WTC11 (cell line): ENCODE data around the gene SLC6A8. TPM values are rescaled to one million over a fixed set of nuclear protein-coding genes. Genes with fewer than 3 reads are reported as not detected.
"Not testable (repeated sequence)": the region's sequence is repeated elsewhere in the genome, so short reads cannot be mapped to it uniquely, and the experiment has no call there.

ENCODE experiments used
- ATAC-seq: fragments of 200-7000 bp; cut with Tn5 transposase; 2 replicates; pipeline ENCODE4 v1.10.0; 2021; ENCODE audit warnings: mild to moderate bottlenecking, moderate library complexity
- CTCF ChIA-PET: fragments of 300-600 bp; sonication (Branson Sonifier 250); formaldehyde crosslinking; loops from one replicate; lab custom pipeline; 2021; ENCODE audit warnings: antibody characterized with exemption; lab: Charles Lee
- POLR2A ChIA-PET: fragments of 350-600 bp; sonication (Branson Sonifier 250); formaldehyde crosslinking; loops from one replicate; lab custom pipeline; 2021; ENCODE audit warnings: antibody characterized with exemption; lab: Charles Lee
- DNase-seq: peaks from one replicate; pipeline ENCODE4 v3.0.0; 2021; ENCODE audit warnings: low spot score
- H3K27ac Mint-ChIP-seq: 2 replicates; pipeline ENCODE4 v1.8.0; 2021; ENCODE audit warnings: mixed read lengths
- H3K27me3 Mint-ChIP-seq: 2 replicates; pipeline ENCODE4 v1.8.0; 2021; ENCODE audit warnings: low read depth, mild to moderate bottlenecking, moderate library complexity, mixed read lengths
- H3K36me3 Mint-ChIP-seq: 2 replicates; pipeline ENCODE4 v1.8.0; 2021; ENCODE audit warnings: mixed read lengths
- H3K4me1 Mint-ChIP-seq: 2 replicates; pipeline ENCODE4 v1.8.0; 2022; ENCODE audit warnings: mixed read lengths
- H3K4me3 Mint-ChIP-seq: 2 replicates; pipeline ENCODE4 v1.8.0; 2021; ENCODE audit warnings: mild to moderate bottlenecking, moderate library complexity, mixed read lengths
- H3K9me3 Mint-ChIP-seq: 2 replicates; pipeline ENCODE4 v1.8.0; 2021; ENCODE audit warnings: mixed read lengths
- AFF4 ChIP-seq: sonication (generic); formaldehyde crosslinking; IDR thresholded peaks from 2 replicates; pipeline ENCODE4 v1.8.1; 2023; ENCODE audit warnings: mild to moderate bottlenecking, missing genetic modification reagents, borderline replicate concordance
- CREB1 ChIP-seq: sonication (generic); formaldehyde crosslinking; IDR thresholded peaks from 2 replicates; pipeline ENCODE4 v1.8.0; 2023; ENCODE audit warnings: mild to moderate bottlenecking, missing genetic modification reagents
- JUN ChIP-seq: sonication (generic); formaldehyde crosslinking; IDR thresholded peaks from 2 replicates; pipeline ENCODE4 v1.8.0; 2023; ENCODE audit warnings: mild to moderate bottlenecking, missing genetic modification reagents
- MYBL2 ChIP-seq: sonication (generic); formaldehyde crosslinking; IDR thresholded peaks from 2 replicates; pipeline ENCODE4 v1.8.1; 2023; ENCODE audit warnings: mild to moderate bottlenecking, moderate library complexity, missing genetic modification reagents
- SP1 ChIP-seq: sonication (generic); formaldehyde crosslinking; conservative IDR thresholded peaks from 2 replicates; pipeline ENCODE4 v1.8.1; 2022; ENCODE audit warnings: missing genetic modification reagents
- TEAD4 ChIP-seq: sonication (generic); formaldehyde crosslinking; IDR thresholded peaks from 2 replicates; pipeline ENCODE4 v1.8.0; 2022; ENCODE audit warnings: mild to moderate bottlenecking, missing genetic modification reagents
- ZBTB21 ChIP-seq: sonication (generic); formaldehyde crosslinking; IDR thresholded peaks from 2 replicates; pipeline ENCODE4 v1.8.1; 2023; ENCODE audit warnings: mild to moderate bottlenecking, missing genetic modification reagents, borderline replicate concordance
- ZMAT4 ChIP-seq: fragments of 250-450 bp; sonication (Bioruptor Pico); IDR thresholded peaks from 2 replicates; pipeline ENCODE4 v1.9.0; 2021; ENCODE audit warnings: mild to moderate bottlenecking
- total RNA-seq: library from RNA; stranded (reverse); gene quantifications from 3 replicates; pipeline ENCODE4 v1.2.3, GENCODE V29; 2021
- TF ChIP-seq, protein P1 (sequence below): sonication (generic); formaldehyde crosslinking; IDR thresholded peaks from 2 replicates; pipeline ENCODE4 v1.8.0; 2023; ENCODE audit warnings: mild to moderate bottlenecking, missing genetic modification reagents
- TF ChIP-seq, protein P2 (sequence below): sonication (generic); formaldehyde crosslinking; IDR thresholded peaks from 2 replicates; pipeline ENCODE4 v1.8.1; 2023; ENCODE audit warnings: mild to moderate bottlenecking, missing genetic modification reagents, moderate library complexity
- TF ChIP-seq, protein P3 (sequence below): fragments of 250-450 bp; sonication (Bioruptor Pico); IDR thresholded peaks from 2 replicates; pipeline ENCODE4 v2.1.2; 2022; ENCODE audit warnings: mild to moderate bottlenecking, moderate library complexity

SLC6A8 gene
- total RNA-seq, 1 experiment from 2014 or later, result 112 TPM

DNA sequence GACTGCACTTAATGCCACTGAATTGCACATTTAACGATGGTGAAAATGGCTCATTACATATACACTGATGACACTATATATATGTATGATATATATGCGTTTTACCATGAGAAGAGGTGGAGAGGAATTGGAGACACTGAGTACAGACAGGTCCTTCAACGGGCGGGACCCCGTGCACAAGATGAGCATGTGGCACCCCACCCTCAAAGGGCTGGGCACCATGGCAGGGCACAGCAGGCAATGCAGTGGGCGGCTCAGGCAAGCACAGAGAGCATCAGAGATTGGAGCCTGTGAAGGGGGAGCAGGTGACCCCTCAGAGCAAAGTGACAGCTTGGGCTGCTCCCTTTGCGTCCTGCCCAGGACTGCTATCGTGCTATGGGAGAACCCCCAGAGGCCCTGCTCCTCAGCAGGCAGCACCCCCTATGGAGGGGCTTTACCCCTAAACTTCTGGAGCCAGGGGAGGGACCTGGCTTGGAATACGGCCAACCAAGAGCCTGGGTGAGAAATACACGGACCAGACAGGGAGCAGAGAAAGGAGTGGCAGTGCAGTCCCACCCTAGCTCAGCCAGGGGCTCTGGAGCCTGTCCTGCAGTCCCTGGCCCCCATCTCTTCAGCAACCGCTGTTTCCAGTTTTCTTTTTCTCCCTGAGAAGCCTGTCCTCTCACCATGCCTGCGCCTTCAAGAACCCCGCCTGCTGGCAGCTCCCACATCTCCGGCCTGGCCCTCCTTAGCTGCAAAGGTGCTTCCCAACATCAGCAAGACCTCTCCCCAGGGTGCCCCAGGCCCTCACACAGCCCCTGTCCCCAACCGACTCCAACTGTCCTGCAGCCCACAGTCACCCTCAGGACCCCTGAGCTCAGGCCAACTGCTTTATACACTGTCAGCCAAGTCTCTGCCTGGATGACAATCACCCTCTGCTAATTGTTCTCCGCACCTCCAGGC lies 10.5 kb downstream of the SLC6A8 start:
- ChIA-PET POLR2A (interaction anchor here (1.4 kb wide), 1 partner anchor 13 kb away, joined by 4 read pairs; no protein-coding TSS in a partner anchor), CTCF (interaction anchor here (1.2 to 2.6 kb wide), 2 partner anchors 10 to 120 kb away, joined by 3 to 6 read pairs; no protein-coding TSS in a partner anchor)
- Mint-ChIP-seq H3K4me1 (no peaks in the 10 kb centered on the region), H3K36me3 (peaks cover 6% of the 10 kb centered on the region; the same call in 1 of the 2 replicates), H3K4me3 (no peak overlapping the region), H3K27ac (peak overlapping the region; percentile 20; the same call in 1 of the 2 replicates), H3K27me3 (no peaks in the 10 kb centered on the region), H3K9me3 (no peaks in the 10 kb centered on the region)
- TF ChIP-seq, protein P1, sequence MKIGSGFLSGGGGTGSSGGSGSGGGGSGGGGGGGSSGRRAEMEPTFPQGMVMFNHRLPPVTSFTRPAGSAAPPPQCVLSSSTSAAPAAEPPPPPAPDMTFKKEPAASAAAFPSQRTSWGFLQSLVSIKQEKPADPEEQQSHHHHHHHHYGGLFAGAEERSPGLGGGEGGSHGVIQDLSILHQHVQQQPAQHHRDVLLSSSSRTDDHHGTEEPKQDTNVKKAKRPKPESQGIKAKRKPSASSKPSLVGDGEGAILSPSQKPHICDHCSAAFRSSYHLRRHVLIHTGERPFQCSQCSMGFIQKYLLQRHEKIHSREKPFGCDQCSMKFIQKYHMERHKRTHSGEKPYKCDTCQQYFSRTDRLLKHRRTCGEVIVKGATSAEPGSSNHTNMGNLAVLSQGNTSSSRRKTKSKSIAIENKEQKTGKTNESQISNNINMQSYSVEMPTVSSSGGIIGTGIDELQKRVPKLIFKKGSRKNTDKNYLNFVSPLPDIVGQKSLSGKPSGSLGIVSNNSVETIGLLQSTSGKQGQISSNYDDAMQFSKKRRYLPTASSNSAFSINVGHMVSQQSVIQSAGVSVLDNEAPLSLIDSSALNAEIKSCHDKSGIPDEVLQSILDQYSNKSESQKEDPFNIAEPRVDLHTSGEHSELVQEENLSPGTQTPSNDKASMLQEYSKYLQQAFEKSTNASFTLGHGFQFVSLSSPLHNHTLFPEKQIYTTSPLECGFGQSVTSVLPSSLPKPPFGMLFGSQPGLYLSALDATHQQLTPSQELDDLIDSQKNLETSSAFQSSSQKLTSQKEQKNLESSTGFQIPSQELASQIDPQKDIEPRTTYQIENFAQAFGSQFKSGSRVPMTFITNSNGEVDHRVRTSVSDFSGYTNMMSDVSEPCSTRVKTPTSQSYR (CRISPR knock-in tag), result no peak
- no peak for TF ChIP-seq SP1 (CRISPR knock-in tag)
- DNase-seq, result no peak
- ATAC-seq, result no peak

DNA sequence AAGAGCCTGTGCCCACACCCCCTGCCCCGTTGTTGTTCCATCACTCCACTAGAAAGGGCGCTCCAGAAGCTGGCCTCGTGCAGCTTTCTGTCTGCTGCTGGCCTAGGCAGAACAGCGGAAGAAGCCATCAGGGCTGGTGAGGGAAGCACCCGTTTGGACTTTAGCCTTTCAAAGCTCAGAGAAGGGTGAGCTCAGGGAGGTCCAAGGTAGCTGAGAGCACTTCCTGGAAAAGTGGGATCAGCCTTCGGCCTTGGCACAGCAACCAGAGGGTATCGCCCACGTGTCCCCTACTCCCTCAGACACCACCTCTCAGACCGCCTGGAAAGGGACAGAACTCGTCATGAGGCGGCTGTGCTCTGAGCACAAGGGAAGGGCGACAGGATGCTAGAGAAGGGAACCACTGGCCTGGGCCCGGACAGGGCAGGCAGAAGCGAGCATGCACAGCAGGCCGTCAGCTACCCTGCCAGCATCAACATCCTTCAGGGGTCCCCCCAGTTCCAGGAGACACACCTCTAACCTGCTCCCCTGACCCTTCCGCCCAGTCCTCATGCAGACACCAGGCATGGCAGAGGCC lies 11.6 kb downstream of the SLC6A8 start:
- DNase-seq, H3K27ac Mint-ChIP-seq, H3K27me3 Mint-ChIP-seq, H3K36me3 Mint-ChIP-seq, H3K9me3 Mint-ChIP-seq, H3K4me1 Mint-ChIP-seq, ATAC-seq, H3K4me3 Mint-ChIP-seq: not testable (repeated sequence)
- ChIA-PET CTCF (interaction anchor here (0.6 to 2.6 kb wide), 2 partner anchors 9 kb away, joined by 4 to 6 read pairs; no protein-coding TSS in a partner anchor), POLR2A (interaction anchor here (1.4 kb wide), 1 partner anchor 14 kb away, joined by 4 read pairs; no protein-coding TSS in a partner anchor)

DNA sequence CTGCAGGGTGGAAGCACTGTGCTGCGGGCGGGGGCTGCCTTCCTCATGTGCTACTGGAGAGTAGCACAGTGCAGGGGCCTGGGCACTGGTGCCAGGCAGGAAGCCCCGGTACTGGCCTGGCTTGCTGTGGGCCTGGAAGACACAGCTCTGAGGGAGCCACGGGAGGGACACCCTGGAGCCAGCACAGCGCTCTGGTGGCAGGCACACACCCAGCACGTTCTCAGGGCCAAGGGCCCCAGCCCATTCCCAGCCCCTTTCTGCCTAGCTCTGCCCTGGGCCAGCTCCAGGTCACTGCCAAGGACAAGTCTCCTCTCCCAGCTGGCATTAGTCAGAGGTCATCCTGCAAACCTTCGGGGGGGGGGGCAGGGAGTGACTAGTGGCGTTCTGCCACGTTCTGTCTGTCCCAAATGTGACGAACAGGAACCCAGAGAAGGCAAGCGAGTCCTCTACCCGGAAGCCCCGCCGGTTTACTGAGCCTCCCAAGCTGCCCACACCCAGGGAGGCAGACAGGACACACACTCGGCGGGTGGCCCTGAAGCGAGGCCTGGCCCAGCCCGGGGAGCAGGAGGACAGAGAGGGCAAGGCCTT lies 12.2 kb downstream of the SLC6A8 start:
- H3K4me3 Mint-ChIP-seq, H3K27ac Mint-ChIP-seq, ATAC-seq, DNase-seq, H3K27me3 Mint-ChIP-seq, H3K4me1 Mint-ChIP-seq, H3K36me3 Mint-ChIP-seq, POLR2A ChIA-PET, H3K9me3 Mint-ChIP-seq: not testable (repeated sequence)
- CTCF ChIA-PET, result interaction anchor here (0.6 to 2.6 kb wide), 2 partner anchors 8 to 10 kb away, joined by 4 to 6 read pairs; no protein-coding TSS in a partner anchor

- POLR2A ChIA-PET, result no interaction called here
- Mint-ChIP-seq H3K4me3 (no peak overlapping the region), H3K9me3 (no peaks in the 10 kb centered on the region), H3K36me3 (peaks cover 4% of the 10 kb centered on the region; the same call in 1 of the 2 replicates), H3K4me1 (no peaks in the 10 kb centered on the region), H3K27me3 (no peaks in the 10 kb centered on the region), H3K27ac (no peak overlapping the region)
- ATAC-seq (no peak), DNase-seq (no peak)
- TF ChIP-seq ZBTB21 (CRISPR knock-in tag) (no peak), MYBL2 (CRISPR knock-in tag) (no peak), CREB1 (no peak), ZMAT4 (CRISPR knock-in tag) (no peak), TEAD4 (CRISPR knock-in tag) (no peak), AFF4 (no peak), JUN (CRISPR knock-in tag) (no peak)
- TF ChIP-seq, protein P2, sequence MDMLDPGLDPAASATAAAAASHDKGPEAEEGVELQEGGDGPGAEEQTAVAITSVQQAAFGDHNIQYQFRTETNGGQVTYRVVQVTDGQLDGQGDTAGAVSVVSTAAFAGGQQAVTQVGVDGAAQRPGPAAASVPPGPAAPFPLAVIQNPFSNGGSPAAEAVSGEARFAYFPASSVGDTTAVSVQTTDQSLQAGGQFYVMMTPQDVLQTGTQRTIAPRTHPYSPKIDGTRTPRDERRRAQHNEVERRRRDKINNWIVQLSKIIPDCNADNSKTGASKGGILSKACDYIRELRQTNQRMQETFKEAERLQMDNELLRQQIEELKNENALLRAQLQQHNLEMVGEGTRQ (CRISPR knock-in tag), result no peak
- TF ChIP-seq, protein P3, sequence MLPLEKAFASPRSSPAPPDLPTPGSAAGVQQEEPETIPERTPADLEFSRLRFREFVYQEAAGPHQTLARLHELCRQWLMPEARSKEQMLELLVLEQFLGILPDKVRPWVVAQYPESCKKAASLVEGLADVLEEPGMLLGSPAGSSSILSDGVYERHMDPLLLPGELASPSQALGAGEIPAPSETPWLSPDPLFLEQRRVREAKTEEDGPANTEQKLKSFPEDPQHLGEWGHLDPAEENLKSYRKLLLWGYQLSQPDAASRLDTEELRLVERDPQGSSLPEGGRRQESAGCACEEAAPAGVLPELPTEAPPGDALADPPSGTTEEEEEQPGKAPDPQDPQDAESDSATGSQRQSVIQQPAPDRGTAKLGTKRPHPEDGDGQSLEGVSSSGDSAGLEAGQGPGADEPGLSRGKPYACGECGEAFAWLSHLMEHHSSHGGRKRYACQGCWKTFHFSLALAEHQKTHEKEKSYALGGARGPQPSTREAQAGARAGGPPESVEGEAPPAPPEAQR, result no peak
- CTCF ChIA-PET, result interaction anchor here (2.6 kb wide), 1 partner anchor 8 kb away, joined by 6 read pairs; no protein-coding TSS in a partner anchor
These were observed 12.7 kb downstream of the SLC6A8 start for GRCh38 chrX:153700376-153700945.
